ENCODE results near the gene SP2.

- TF ChIP-seq CBX3 (IDR thresholded peaks at IDR 0.05; ENCODE audit: low read depth) = no peak
- TF ChIP-seq POLR2A (IDR thresholded peaks at IDR 0.05; ENCODE audit: borderline replicate concordance, extremely low read depth, insufficient read depth, insufficient read length) = no peak
- TF ChIP-seq, protein P1, sequence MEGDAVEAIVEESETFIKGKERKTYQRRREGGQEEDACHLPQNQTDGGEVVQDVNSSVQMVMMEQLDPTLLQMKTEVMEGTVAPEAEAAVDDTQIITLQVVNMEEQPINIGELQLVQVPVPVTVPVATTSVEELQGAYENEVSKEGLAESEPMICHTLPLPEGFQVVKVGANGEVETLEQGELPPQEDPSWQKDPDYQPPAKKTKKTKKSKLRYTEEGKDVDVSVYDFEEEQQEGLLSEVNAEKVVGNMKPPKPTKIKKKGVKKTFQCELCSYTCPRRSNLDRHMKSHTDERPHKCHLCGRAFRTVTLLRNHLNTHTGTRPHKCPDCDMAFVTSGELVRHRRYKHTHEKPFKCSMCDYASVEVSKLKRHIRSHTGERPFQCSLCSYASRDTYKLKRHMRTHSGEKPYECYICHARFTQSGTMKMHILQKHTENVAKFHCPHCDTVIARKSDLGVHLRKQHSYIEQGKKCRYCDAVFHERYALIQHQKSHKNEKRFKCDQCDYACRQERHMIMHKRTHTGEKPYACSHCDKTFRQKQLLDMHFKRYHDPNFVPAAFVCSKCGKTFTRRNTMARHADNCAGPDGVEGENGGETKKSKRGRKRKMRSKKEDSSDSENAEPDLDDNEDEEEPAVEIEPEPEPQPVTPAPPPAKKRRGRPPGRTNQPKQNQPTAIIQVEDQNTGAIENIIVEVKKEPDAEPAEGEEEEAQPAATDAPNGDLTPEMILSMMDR (IDR thresholded peaks at IDR 0.05 in 2 of 3, conservative IDR thresholded peaks at IDR 0.05 in 1 of 3; ENCODE audit: borderline replicate concordance in 1 of 3, insufficient read depth in 1 of 3, low read depth in 2 of 3, low read length in 2 of 3) = no peak
- no peak for TF ChIP-seq EZH2 (IDR thresholded peaks at IDR 0.05)
- TF ChIP-seq, protein P2, sequence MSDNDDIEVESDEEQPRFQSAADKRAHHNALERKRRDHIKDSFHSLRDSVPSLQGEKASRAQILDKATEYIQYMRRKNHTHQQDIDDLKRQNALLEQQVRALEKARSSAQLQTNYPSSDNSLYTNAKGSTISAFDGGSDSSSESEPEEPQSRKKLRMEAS (IDR thresholded peaks at IDR 0.05) = no peak
Observed at GRCh38 chr17:47899643-47900042, 3.6 kb downstream of the SP2 start.
